A673 (cell line): ENCODE measurements around the gene SLN. TPM values are rescaled to one million over a fixed set of nuclear protein-coding genes. Genes with fewer than 3 reads are reported as not detected.

ENCODE experiments used
- BruUV-seq: library from RNA; stranded (reverse); fragments of 400-500 nt; replicated peaks from 2 replicates; lab custom pipeline; 2021; lab: Mats Ljungman, UMichigan
- CTCF ChIA-PET: fragments of 300-600 bp; sonication (Branson Sonifier 250); formaldehyde crosslinking; loops from one replicate; lab custom pipeline; 2022; ENCODE audit warnings: antibody characterized with exemption; lab: Charles Lee
- POLR2A ChIA-PET: fragments of 300-600 bp; sonication (Branson Sonifier 250); formaldehyde crosslinking; loops from one replicate; lab custom pipeline; 2022; ENCODE audit warnings: antibody characterized with exemption; ENCODE audit not compliant: low non-redundant PET; lab: Charles Lee
- DNase-seq: peaks from one replicate; pipeline ENCODE4 v3.0.0-alpha.2; 2015; ENCODE audit warnings: low spot score
- H3K27ac ChIP-seq: fragments of 200-600 bp; sonication (generic); 2 replicates; pipeline ENCODE4 v1.5.1; 2016; ENCODE audit warnings: mixed run types, low read depth, mild to moderate bottlenecking, mixed read lengths, antibody characterized with exemption, low read length; ENCODE audit not compliant: poor library complexity, severe bottlenecking
- H3K27me3 ChIP-seq: fragments of 200-600 bp; sonication (generic); replicated peaks from 2 replicates; pipeline ENCODE4 v1.6.1; 2017; ENCODE audit warnings: mixed run types, low read depth, mild to moderate bottlenecking, mixed read lengths, antibody characterized with exemption, low read length; ENCODE audit not compliant: insufficient read depth, poor library complexity
- H3K36me3 ChIP-seq: fragments of 200-600 bp; sonication (generic); 2 replicates; pipeline ENCODE4 v1.6.1; 2016; ENCODE audit warnings: mixed run types, mild to moderate bottlenecking, mixed read lengths, antibody characterized with exemption, low read length; ENCODE audit not compliant: insufficient read depth, poor library complexity, severe bottlenecking
- H3K4me1 ChIP-seq: fragments of 200-600 bp; sonication (generic); 2 replicates; pipeline ENCODE4 v1.6.1; 2017; ENCODE audit warnings: mixed run types, mild to moderate bottlenecking, mixed read lengths, antibody characterized with exemption, low read length; ENCODE audit not compliant: insufficient read depth, poor library complexity, severe bottlenecking
- H3K4me3 ChIP-seq: fragments of 200-600 bp; sonication (generic); 2 replicates; pipeline ENCODE4 v1.5.1; 2016; ENCODE audit warnings: low read depth, mixed run types, mild to moderate bottlenecking, mixed read lengths, low read length; ENCODE audit not compliant: poor library complexity, severe bottlenecking
- H3K9me3 ChIP-seq: fragments of 200-600 bp; sonication (generic); 2 replicates; pipeline ENCODE4 v1.6.1; 2016; ENCODE audit warnings: mixed run types, low read depth, mild to moderate bottlenecking, mixed read lengths, antibody characterized with exemption, low read length; ENCODE audit not compliant: poor library complexity, severe bottlenecking
- EZH2 ChIP-seq: fragments of 200-600 bp; sonication (generic); IDR thresholded peaks from 2 replicates; pipeline ENCODE4 v1.6.1; 2017; ENCODE audit warnings: borderline replicate concordance, low read depth, mild to moderate bottlenecking, mixed read lengths, antibody characterized with exemption, low read length; ENCODE audit not compliant: poor library complexity, severe bottlenecking
- intact Hi-C: fragments of 100-400 bp; cut with micrococcal nuclease; formaldehyde crosslinking; loops from one replicate; pipeline ENCODE4 v1.10.0; 2022; ENCODE audit not compliant: unreplicated experiment
- total RNA-seq: library from RNA; stranded (reverse); gene quantifications from 2 replicates; pipeline ENCODE4 v1.2.3, GENCODE V29; 2021
- TF ChIP-seq, protein P1 (sequence below): fragments of 300-800, 200-600 bp; sonication (generic); conservative IDR thresholded peaks from 2 replicates; pipeline ENCODE4 v1.5.1; 2017; ENCODE audit warnings: low read depth, mild to moderate bottlenecking, antibody characterized with exemption, low read length, moderate library complexity, mixed read lengths

SLN gene
- total RNA-seq, 1 experiment from 2014 or later, result 0.58 TPM

DNA sequence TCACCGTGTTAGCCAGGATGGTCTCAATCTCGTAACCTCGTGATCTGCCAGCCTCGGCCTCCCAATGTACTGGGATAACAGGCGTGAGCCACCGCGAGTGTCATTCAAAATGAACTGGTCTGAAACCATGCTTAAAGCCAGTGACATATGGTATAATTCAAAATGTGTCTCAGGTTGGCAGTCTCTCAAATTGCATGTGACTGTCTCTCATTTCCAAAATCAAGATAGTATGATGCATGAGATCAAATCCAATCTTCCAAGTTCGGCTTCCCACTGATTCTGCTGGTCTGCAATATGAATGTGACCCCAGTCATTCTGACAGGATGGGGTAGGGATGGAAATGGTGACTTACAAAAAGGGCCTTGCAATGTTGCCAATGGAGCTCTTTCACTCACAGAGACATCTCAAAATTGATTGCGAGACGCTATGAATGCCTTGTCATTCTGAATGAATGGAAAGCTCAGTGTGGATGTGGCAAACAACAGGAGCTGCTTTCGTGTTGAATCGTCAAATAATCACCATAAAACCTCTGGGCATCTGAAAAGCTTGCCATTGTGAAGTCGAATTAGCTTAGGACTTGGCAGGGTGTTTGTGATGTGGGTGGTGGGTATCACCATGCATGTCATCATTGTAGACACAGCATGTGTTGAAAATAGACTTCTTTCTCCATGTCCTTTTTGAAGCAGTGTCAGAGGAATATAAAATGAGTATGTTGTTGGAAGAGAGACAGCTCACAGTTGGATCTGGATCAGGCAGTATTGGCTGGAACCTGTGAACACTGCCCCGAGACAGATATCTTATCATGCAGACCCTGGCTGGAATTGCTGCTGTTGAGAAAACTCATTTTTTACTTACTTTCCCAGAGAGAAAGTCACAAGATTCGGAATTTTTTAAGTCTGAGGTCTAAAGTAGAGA is 12.2 kb downstream of the SLN start:
- no peak for DNase-seq

DNA sequence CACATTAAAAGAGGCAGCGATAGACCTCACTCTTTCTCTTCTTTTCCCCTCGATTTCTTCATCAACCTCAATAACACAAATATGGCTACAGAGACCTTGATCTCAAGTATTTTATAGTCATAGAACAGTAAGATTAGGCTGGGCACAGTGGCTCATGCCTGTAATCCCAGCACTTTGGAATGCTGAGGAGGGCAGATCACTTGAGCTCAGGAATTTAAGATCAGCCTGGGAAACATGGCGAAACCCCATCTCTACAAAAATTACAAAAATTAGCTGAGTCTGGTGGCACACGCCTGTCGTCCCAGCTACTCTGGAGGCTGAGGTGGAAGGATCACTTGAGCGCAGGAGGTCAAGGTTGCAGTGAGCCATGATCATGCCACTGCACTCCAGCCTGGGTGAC is 14.6 kb downstream of the SLN start:
- Histone ChIP-seq H3K4me3 (no peak overlapping the region), H3K27me3 (no peaks in the 10 kb centered on the region), H3K9me3 (no peaks in the 10 kb centered on the region), H3K27ac (no peak overlapping the region), H3K4me1 (no peaks in the 10 kb centered on the region), H3K36me3 (no peaks in the 10 kb centered on the region)
- ChIA-PET POLR2A (no interaction called here), CTCF (no interaction called here)
- TF ChIP-seq, protein P1, sequence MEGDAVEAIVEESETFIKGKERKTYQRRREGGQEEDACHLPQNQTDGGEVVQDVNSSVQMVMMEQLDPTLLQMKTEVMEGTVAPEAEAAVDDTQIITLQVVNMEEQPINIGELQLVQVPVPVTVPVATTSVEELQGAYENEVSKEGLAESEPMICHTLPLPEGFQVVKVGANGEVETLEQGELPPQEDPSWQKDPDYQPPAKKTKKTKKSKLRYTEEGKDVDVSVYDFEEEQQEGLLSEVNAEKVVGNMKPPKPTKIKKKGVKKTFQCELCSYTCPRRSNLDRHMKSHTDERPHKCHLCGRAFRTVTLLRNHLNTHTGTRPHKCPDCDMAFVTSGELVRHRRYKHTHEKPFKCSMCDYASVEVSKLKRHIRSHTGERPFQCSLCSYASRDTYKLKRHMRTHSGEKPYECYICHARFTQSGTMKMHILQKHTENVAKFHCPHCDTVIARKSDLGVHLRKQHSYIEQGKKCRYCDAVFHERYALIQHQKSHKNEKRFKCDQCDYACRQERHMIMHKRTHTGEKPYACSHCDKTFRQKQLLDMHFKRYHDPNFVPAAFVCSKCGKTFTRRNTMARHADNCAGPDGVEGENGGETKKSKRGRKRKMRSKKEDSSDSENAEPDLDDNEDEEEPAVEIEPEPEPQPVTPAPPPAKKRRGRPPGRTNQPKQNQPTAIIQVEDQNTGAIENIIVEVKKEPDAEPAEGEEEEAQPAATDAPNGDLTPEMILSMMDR, result no peak
- TF ChIP-seq EZH2, result no peak
- intact Hi-C loops, result no loop called here
- DNase-seq, result no peak
- BruUV-seq, result no TSS peak

More for the DNA sequence above, 12.2 kb downstream of the SLN start:
- TF ChIP-seq EZH2, result no peak
- TF ChIP-seq, protein P1, result no peak
- Histone ChIP-seq H3K4me1 (no peaks in the 10 kb centered on the region), H3K27me3 (no peaks in the 10 kb centered on the region), H3K9me3 (no peaks in the 10 kb centered on the region), H3K4me3 (no peak overlapping the region), H3K27ac (no peak overlapping the region), H3K36me3 (no peaks in the 10 kb centered on the region)
- POLR2A ChIA-PET, result no interaction called here
- BruUV-seq, result no TSS peak
- intact Hi-C loops, result no loop called here
- CTCF ChIA-PET, result no interaction called here

DNA sequence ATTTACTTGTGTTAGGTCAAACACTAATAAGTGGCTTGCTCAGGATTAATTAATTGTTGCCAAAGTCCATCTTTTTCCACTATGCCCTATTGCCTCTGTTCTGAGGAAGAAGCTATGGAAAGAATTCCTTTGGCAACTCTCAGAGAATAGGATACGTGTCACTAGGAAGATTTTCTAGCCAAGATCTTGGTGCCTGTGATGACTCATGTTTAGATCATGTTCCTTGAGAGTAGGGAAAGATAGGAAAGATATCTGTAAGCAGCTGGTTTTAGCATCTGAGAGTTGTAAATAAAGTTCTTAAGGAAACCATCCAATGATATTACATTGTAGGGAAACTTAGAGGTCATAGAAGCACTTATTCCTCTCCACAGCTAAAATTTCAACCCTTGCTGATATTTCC is 15.7 kb downstream of the SLN start:
- ChIA-PET CTCF (no interaction called here), POLR2A (no interaction called here)
- BruUV-seq, result no TSS peak
- Histone ChIP-seq H3K4me3 (no peak overlapping the region), H3K36me3 (no peaks in the 10 kb centered on the region), H3K27me3 (no peaks in the 10 kb centered on the region), H3K4me1 (no peaks in the 10 kb centered on the region), H3K27ac (no peak overlapping the region), H3K9me3 (no peaks in the 10 kb centered on the region)
- intact Hi-C loops, result no loop called here
- TF ChIP-seq, protein P1, result no peak
- no peak for TF ChIP-seq EZH2
- DNase-seq, result peak; percentile 30
